ENCODE measurements around the gene PABPN1L. TPM values are rescaled to one million over a fixed set of nuclear protein-coding genes. Genes with fewer than 3 reads are reported as not detected.

The PABPN1L gene
- total RNA-seq, 1 donor = not detected

DNA sequence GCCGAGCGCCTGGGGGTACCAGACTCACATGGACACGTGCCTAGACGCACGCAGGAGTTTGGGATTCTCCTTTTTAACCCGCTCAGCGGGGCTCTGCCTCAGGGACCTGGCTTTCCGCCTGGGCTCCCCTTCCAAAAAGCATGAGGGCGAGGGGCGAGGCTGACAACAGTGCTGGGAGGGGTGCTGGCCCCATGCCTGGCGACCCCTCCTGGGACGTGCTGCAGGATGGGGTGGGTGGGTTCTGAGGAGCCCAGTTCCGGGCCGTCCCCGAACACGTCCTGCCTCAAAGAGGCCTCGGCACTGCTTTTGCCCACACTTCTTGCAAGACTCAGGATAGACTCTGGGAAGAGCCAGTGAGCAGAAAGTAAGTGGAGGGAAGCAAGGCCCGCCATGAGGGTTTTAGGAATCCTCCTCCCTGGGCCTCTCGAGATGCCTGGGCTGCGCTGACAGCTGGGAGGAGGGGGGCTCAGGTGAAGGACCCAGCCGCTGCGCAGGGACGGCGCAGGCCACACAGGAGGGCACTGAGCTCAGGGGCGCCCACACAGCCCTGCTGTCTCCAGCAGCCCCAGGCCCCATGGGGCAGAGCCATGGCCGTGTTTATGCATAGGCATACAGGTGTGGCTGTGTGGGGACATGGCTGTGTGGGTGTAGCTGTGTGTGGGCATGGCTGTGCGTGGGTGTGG lies 15.4 kb upstream of the PABPN1L start:
- Histone ChIP-seq H3K27me3 (ENCODE audit: insufficient read depth, low read length) (no peaks in the 10 kb centered on the region), H3K9me3 (ENCODE audit: low read depth, low read length) (no peaks in the 10 kb centered on the region), H3K4me1 (ENCODE audit: insufficient read depth, low read length) (peaks cover 3% of the 10 kb centered on the region), H3K4me3 (ENCODE audit: low read length) (no peak overlapping the region)

DNA sequence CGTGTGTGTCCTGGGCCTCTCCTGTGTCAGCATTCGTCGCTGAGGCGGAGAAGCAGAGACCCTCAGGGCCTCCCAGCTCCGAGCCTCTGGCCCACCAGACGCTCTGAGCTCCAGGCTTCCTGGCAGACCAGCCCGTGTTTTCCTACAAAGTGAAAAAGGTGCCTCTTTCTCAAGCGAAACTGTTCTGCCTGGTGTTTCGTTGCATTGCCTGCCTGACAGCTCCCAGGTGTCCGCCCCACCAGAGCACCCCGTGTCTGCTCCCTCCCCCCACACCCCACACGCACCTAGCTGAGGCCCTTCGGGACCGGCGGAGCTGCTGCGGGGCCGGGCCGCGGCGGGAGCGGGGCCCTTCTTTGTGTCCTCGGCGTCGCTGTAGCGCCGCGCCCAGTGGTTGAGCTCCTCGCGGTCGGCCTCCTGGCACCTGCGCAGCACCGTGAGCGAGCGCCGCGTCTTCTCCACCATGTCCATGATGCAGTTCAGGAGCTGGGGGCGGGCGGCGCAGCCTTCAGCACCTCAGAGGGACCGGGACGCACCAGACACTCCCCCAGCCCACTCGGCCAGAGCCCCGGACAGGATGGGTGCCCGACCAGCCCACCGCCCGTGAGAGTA lies 14.7 kb upstream of the PABPN1L start:
- peaks cover 3% of the 10 kb centered on the region for H3K4me1 ChIP-seq (ENCODE audit: insufficient read depth, low read length)
- no peaks in the 10 kb centered on the region for H3K9me3 ChIP-seq (ENCODE audit: low read depth, low read length)
- no peak overlapping the region for H3K4me3 ChIP-seq (ENCODE audit: low read length)
- no peaks in the 10 kb centered on the region for H3K27me3 ChIP-seq (ENCODE audit: insufficient read depth, low read length)

DNA sequence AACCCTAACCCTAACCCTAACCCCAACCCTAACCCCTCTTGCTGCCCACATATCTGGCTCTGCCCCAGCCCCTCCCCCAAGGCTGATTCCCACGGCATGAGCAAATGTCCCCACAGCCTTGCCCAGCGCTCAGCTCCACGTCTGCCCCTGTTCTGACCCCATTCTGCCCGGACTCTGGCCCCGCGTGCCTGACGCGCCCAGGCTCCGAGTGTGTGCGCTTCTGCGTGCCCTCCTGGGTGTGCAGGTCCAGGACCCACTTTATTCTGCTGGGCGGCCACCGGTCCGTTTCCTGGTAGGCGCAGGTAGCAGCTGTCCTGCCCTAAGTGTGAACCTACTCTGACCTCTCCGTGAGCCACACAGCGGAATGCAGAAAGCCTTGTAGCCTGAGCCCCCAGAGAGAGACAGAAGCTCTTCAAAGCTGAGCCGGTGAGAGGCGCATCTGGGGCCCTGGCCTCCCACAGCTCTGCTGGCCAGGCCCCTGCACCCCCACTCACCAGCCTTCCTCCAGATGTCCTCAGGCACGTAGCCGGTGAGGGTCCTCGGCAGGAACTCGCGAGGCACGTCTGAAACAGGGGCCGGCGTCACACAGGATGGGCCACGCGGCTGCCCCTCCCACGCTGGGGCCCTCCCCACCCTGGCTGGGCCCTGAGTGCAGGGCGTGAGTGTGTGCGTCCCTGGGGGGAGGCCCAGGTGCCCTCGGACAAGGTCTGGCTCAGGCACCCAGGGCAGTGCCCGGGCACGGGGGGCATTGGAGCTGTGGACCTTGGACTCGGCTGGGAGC lies 14.0 kb upstream of the PABPN1L start:
- Histone ChIP-seq H3K4me1 (ENCODE audit: insufficient read depth, low read length) (peaks cover 3% of the 10 kb centered on the region), H3K4me3 (ENCODE audit: low read length) (no peak overlapping the region), H3K9me3 (ENCODE audit: low read depth, low read length) (no peaks in the 10 kb centered on the region), H3K27me3 (ENCODE audit: insufficient read depth, low read length) (no peaks in the 10 kb centered on the region)

DNA sequence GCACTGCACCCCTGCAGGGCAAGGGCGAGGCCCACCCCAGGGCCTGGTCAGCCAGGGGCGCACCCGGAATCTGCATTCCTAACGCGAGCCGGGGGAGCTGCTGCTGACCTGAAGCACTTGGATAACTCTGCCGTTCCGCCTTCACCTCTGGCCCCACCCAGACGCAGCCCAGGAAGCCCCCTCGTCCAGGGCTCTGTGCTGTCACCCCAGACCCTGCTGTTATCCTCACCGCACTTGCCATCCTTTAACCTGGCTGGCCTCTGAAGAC lies 13.3 kb upstream of the PABPN1L start:
- Histone ChIP-seq H3K9me3 (ENCODE audit: low read depth, low read length) (no peaks in the 10 kb centered on the region), H3K4me1 (ENCODE audit: insufficient read depth, low read length) (peaks cover 3% of the 10 kb centered on the region), H3K27me3 (ENCODE audit: insufficient read depth, low read length) (no peaks in the 10 kb centered on the region), H3K4me3 (ENCODE audit: low read length) (no peak overlapping the region)

DNA sequence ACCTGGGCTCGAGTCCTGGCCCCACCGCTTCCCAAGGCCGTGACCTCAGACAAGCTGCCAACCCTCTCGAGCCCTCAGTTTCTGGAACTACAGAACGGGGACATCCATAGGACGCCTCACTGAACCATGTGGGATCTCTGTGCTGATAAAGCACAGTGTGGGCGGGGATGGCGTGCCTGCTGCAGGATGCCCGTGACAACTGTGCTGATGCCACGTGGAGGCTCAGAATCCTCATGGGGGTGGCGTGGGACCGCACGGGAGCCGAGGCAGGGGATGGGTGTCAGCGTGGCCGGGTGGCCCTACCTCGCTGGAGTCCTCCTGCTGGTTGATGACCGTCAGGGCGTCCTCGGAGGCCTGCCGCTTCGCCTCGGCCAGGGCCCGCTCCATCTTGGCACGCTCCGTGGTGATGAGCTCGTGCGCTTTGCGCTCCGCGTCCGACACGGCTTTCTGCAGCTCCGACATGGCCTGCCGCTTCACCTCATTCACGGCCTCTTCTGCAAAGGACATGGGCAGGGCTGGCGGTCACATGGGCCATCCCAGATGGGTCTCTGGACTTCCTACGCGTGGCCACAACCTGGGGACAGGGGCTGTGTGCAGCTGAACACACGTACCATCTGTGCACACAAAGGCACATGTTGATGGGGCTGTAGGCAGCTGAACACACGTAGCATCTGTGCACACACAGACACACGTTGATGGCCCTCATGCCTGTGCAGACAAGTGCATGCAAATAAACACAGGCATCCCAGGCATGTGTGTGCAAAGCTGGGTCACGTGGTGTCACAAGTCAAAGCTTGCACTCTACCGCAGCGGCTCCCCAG lies 12.7 kb upstream of the PABPN1L start:
- Histone ChIP-seq H3K4me1 (ENCODE audit: insufficient read depth, low read length) (peaks cover 3% of the 10 kb centered on the region), H3K4me3 (ENCODE audit: low read length) (no peak overlapping the region), H3K27me3 (ENCODE audit: insufficient read depth, low read length) (no peaks in the 10 kb centered on the region), H3K9me3 (ENCODE audit: low read depth, low read length) (no peaks in the 10 kb centered on the region)

DNA sequence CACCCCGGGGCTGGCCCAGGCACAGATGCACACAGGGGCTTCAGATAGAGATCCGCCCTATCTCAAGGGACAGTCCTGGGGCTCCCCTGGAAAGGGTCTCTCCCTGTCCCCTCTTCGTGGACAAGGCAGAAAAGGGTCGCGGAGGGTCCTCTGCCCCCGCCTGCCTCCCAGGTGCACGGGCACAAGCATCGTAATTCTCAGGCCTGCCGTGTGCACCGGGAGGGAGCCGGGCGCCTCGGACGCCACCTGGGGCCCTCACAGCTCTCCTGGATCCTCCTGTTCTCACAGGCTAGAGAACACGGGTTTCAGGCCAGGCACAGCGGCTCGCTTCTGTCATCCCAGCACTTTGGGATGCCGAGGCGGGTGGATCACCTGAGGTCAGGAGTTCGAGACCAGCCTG lies 11.9 kb upstream of the PABPN1L start:
- no peaks in the 10 kb centered on the region for H3K9me3 ChIP-seq (ENCODE audit: low read depth, low read length)
- no peak overlapping the region for H3K4me3 ChIP-seq (ENCODE audit: low read length)
- peaks cover 3% of the 10 kb centered on the region for H3K4me1 ChIP-seq (ENCODE audit: insufficient read depth, low read length)
- H3K27me3 ChIP-seq (ENCODE audit: insufficient read depth, low read length) = no peaks in the 10 kb centered on the region

DNA sequence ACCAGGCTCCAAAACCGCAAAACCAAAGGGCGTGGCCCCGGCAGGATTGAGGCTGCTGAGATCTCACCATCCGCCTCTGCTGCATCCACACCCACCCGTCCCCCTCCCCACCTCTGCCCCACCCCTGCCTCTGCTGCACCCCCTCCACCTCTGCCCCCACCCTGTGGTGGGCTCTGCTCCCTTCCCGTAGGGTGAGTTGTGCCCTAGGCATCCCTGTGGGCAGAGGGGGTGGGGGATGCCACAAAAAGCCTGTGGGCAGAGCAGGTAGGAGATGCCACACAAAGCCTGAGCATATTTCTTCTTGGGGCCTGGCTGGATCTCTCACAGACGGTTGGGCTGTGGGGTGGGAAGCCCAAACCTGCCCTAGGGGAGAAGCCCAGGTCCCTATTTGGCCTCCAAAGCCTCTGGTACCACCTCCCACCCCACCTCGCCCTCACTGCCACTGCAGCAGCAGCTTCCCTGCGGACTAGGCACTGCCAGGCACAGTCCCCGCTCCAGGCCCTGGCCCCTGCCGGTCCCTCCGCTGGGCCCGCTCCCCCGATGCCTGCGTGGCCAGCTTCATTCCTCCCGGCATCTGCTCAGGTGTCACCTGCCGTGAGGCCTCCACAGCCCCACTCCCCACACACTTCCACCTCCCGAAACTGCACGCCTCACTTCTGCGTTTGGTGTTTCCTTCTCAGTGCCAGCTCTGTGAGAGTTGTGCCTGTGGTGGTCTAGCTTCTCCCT lies 11.3 kb upstream of the PABPN1L start:
- Histone ChIP-seq H3K4me3 (ENCODE audit: low read length) (no peak overlapping the region), H3K27me3 (ENCODE audit: insufficient read depth, low read length) (no peaks in the 10 kb centered on the region), H3K9me3 (ENCODE audit: low read depth, low read length) (no peaks in the 10 kb centered on the region), H3K4me1 (ENCODE audit: insufficient read depth, low read length) (peaks cover 3% of the 10 kb centered on the region)

DNA sequence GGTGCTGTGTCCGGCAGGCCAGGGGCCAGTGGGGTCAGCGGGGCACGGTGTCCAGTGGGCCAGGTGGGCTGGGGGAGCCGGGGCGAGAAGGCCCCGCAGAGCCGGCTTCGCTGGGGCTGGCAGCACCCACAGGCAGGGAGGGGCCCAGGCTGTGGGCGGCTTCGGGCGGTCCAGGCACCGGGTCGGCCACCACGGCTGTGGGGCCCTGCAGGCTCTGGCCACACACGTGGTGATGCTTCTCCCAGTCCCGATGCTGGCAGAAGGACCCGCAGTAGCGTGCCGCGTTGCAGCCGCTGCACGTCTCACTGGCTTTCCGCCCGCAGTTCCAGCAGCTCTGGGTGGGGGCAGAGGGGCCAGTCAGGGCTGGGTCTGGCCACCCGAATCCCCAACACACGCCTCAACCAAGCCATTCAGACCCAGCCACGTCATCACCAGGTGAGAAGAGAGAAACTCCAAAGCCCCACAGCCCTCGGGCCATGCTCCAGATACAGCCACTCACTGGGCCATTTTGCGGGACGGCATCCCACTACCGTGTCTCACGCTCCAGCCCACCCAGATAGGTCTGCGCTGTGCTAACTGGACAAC lies 10.6 kb upstream of the PABPN1L start:
- H3K27me3 ChIP-seq (ENCODE audit: insufficient read depth, low read length) = no peaks in the 10 kb centered on the region
- H3K4me3 ChIP-seq (ENCODE audit: low read length) = no peak overlapping the region
- H3K4me1 ChIP-seq (ENCODE audit: insufficient read depth, low read length) = no peaks in the 10 kb centered on the region
- H3K9me3 ChIP-seq (ENCODE audit: low read depth, low read length) = no peaks in the 10 kb centered on the region

DNA sequence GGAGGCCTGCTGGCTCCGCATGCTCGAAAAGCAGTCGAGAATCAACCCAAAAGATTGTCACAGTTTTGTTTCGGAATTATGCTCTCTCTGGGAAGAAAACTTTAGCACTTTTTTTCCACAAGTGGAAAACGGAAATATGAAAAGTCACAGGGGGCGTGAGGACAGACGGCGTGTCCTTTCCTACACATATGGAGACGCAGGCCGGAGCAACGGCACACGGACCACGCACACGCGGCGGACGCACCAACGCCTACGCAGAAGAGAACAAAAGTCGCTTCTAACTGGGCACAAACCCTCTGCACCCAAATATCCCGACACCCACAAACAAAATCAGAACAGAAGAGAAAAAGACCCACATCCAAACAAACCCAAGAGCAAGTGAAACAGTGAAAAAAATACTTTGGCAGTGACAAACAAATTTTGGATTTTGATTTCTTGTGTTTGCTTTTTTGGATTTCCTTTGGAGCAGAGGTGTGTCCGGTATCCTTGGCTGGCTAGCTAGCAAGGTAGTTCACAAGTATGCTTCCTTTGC lies 9.3 kb upstream of the PABPN1L start:
- H3K4me1 ChIP-seq (ENCODE audit: insufficient read depth, low read length) = peaks cover 6% of the 10 kb centered on the region
- no peaks in the 10 kb centered on the region for H3K9me3 ChIP-seq (ENCODE audit: low read depth, low read length)
- peaks cover 2% of the 10 kb centered on the region for H3K27me3 ChIP-seq (ENCODE audit: insufficient read depth, low read length)
- no peak overlapping the region for H3K4me3 ChIP-seq (ENCODE audit: low read length)

DNA sequence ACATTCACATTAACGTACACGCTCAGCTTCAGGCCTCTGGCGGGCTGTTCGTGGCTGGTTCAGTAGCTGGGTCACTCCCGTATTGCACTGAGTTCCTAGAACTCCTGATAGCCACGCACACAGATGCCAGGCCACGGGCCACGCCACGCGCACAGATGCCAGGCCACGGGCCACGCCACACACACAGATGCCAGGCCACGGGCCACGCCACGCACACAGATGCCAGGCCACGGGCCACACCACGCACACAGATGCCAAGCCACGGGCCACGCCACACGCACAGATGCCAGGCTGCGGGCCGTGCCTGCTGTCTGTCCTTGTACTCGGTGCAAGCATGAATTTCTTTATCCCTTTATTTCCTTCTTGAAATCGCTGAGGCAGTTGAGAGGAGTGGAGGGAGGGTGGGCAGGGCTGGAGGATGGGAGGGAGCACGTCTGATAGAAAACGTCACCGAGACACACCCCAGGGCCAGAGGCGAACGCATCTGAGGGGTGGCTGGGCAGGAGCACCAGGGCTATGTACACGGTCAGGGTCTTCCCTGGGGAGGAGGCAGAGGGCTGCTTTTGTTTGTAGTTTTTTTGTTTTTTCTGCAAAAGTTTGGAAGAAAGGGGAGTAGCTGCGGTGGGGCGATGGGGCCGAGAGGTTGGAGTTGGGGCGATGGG lies 8.6 kb upstream of the PABPN1L start:
- Histone ChIP-seq H3K4me3 (ENCODE audit: low read length) (no peak overlapping the region), H3K4me1 (ENCODE audit: insufficient read depth, low read length) (peaks cover 11% of the 10 kb centered on the region), H3K9me3 (ENCODE audit: low read depth, low read length) (no peaks in the 10 kb centered on the region), H3K27me3 (ENCODE audit: insufficient read depth, low read length) (peaks cover 3% of the 10 kb centered on the region)

DNA sequence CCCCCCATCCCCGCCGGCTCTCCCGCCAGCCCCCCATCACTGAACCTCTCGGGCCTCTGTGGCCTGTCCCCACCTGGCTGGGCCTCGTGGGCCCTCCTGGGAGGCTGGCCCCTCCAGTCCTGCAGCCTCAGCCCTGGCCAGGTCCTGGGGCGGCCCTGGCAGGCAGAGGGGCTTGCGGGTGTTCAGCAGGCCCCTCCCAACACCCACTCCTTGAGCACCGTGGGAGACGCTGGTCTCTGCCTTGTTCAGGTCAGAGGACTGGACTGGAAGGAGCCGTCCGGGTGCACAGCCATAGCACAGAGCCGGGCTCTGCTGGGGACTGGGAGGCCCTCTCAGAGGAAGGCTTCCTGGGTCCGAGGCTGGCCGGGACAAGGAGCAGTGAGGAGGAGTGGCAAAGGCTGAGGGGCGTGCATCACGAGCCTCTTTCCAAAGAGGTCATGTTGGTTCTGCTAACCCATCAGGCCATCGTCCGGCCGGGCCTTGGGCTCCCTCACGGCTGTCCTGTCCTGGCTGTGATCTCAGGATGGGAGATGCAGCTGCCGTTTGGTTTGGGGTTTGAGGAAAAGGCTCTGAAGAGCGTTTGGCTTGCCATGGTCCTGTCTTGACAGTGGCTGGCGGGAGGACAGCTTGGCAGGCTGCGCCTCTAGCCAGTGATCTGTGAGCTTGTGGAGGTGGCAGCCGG lies 6.3 kb upstream of the PABPN1L start:
- peaks cover 3% of the 10 kb centered on the region for H3K27me3 ChIP-seq (ENCODE audit: insufficient read depth, low read length)
- H3K4me1 ChIP-seq (ENCODE audit: insufficient read depth, low read length) = peaks cover 11% of the 10 kb centered on the region
- no peaks in the 10 kb centered on the region for H3K9me3 ChIP-seq (ENCODE audit: low read depth, low read length)
- no peak overlapping the region for H3K4me3 ChIP-seq (ENCODE audit: low read length)

DNA sequence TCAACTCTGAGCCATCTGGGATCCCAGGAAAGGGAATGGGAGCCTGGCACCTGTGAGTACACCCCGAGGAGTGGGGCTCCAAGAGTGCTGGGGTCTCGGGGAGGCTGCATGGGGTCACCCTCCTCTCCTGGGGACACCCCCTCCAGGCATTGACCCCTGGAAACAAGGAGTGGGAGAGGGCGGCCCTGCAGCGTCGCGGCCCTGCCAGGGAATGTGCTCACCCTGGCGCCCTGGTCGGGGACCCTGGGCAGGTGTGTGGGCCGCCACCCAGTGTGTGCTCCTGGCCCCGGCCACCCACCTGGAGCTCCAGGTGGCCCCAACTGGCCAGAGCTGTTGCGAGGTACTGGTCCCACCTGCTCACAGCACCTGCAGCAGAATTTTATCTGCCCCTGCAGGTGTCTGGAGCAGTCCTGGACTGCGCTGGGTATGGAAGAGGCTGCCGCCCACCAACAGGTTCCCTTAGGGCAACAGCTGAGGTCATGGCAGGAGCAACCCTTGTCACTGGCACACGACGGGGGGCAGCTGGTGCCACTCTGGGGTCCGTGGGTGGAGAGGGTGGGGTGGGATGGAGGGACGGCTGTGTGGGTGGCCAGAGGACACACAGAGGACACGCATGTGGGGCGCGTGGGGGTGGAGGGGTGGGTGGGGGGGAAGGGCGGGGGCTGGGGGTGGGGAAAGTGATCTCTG lies 5.4 kb upstream of the PABPN1L start:
- peaks cover 11% of the 10 kb centered on the region for H3K4me1 ChIP-seq (ENCODE audit: insufficient read depth, low read length)
- H3K9me3 ChIP-seq (ENCODE audit: low read depth, low read length) = no peaks in the 10 kb centered on the region
- peaks cover 3% of the 10 kb centered on the region for H3K27me3 ChIP-seq (ENCODE audit: insufficient read depth, low read length)
- H3K4me3 ChIP-seq (ENCODE audit: low read length) = no peak overlapping the region

DNA sequence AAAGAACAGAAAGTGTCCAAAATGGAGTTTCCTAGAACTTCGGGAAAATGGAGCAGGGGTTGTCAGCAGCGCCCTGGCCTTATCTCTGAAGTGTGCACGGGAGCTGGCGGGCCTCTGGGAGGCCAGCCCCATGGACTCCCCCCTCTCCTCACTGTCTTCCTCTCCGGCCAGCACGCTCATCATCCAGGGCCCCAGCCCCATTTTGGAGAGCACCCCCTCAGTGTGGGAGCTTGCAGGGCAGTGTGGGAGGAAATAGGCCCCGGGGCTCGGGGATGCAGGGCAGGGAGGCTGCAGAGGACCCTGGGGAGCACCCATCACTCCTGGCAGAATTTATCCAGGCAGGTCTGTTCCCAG lies 4.9 kb upstream of the PABPN1L start:
- H3K4me3 ChIP-seq (ENCODE audit: low read length) = no peak overlapping the region
- peaks cover 3% of the 10 kb centered on the region for H3K27me3 ChIP-seq (ENCODE audit: insufficient read depth, low read length)
- H3K4me1 ChIP-seq (ENCODE audit: insufficient read depth, low read length) = peaks cover 11% of the 10 kb centered on the region
- H3K9me3 ChIP-seq (ENCODE audit: low read depth, low read length) = no peaks in the 10 kb centered on the region
